Stimulated activated naive CD8-positive, alpha-beta T cell treated with anti-CD3 and anti-CD28 coated beads, Interleukin-15, Interleukin-2, amounts not matched to agents 100 U/mL and 50 U/mL, for 24 hours (primary cell): ENCODE results near the gene NOP53.
A peak's percentile ranks its signal among the peaks of the same experiment; 100 is the strongest.
"Not testable (repeated sequence)": the region's sequence is repeated elsewhere in the genome, so short reads cannot be mapped to it uniquely, and the experiment has no call there.

ENCODE experiments used
- ATAC-seq: fragments of 150-1000 bp; cut with Tn5 transposase; one replicate; pipeline ENCODE4 v1.10.0; 2021
- DNase-seq: peaks from one replicate; pipeline ENCODE4 v3.0.0; 2021

The NOP53 gene

GRCh38 chr19:47754206-47755064 is 9.1 kb downstream of the NOP53 start:
- DNase-seq (no peak), ATAC-seq (no peak)

- DNase-seq (no peak), ATAC-seq (no peak)
These were observed 9.9 kb downstream of the NOP53 start for GRCh38 chr19:47755065-47755761.

- ATAC-seq (no peak), DNase-seq (no peak)
These were observed 10.6 kb downstream of the NOP53 start for GRCh38 chr19:47755762-47756626.

- DNase-seq: no peak
- ATAC-seq: no peak
These were observed 11.2 kb downstream of the NOP53 start for GRCh38 chr19:47756627-47756929.

- no peak for DNase-seq
- ATAC-seq: no peak
These were observed 11.7 kb downstream of the NOP53 start for GRCh38 chr19:47756953-47757608.

- ATAC-seq (no peak), DNase-seq (no peak)
These were observed 12.5 kb downstream of the NOP53 start for GRCh38 chr19:47757617-47758442.

GRCh38 chr19:47758443-47758804 is 13.1 kb downstream of the NOP53 start:
- ATAC-seq (no peak), DNase-seq (no peak)

- ATAC-seq (no peak), DNase-seq (no peak)
These were observed 15.3 kb downstream of the NOP53 start for GRCh38 chr19:47760632-47760999.

GRCh38 chr19:47761566-47761965 is 16.2 kb downstream of the NOP53 start:
- DNase-seq (no peak), ATAC-seq (no peak)

- DNase-seq: no peak
- no peak for ATAC-seq
These were observed 16.8 kb downstream of the NOP53 start for GRCh38 chr19:47762151-47762550.

- ATAC-seq: no peak
- no peak for DNase-seq
These were observed 17.4 kb downstream of the NOP53 start for GRCh38 chr19:47762615-47763308.

GRCh38 chr19:47764705-47765104 is 19.4 kb downstream of the NOP53 start:
- not testable (repeated sequence) for ATAC-seq, DNase-seq

GRCh38 chr19:47765523-47766358 is 20.4 kb downstream of the NOP53 start:
- DNase-seq (peak; percentile 57), ATAC-seq (peak; percentile 70)

- no peak for DNase-seq
- ATAC-seq: no peak
These were observed 20.9 kb downstream of the NOP53 start for GRCh38 chr19:47766359-47766620.

GRCh38 chr19:47766670-47767069 is 21.3 kb downstream of the NOP53 start:
- DNase-seq (no peak), ATAC-seq (no peak)

GRCh38 chr19:47767349-47767748 is 22.0 kb downstream of the NOP53 start:
- DNase-seq (no peak), ATAC-seq (no peak)

- ATAC-seq (no peak), DNase-seq (no peak)
These were observed 23.3 kb downstream of the NOP53 start for GRCh38 chr19:47768604-47769003.

GRCh38 chr19:47769534-47769933 is 24.2 kb downstream of the NOP53 start:
- DNase-seq: no peak
- ATAC-seq: no peak

- not testable (repeated sequence) for DNase-seq, ATAC-seq
These were observed 25.9 kb downstream of the NOP53 start for GRCh38 chr19:47771291-47771690.

- DNase-seq: no peak
These were observed 31.2 kb downstream of the NOP53 start for GRCh38 chr19:47776568-47776967.

More at GRCh38 chr19:47776568-47776967, 31.2 kb downstream of the NOP53 start:
- no peak for ATAC-seq
